Upper lobe of left lung (tissue), 4 donors: ENCODE data around the gene CUEDC1.
"Not testable (repeated sequence)": the region's sequence is repeated elsewhere in the genome, so short reads cannot be mapped to it uniquely, and the experiment has no call there.

Experiments used
- CTCF ChIP-seq, 6 experiments: fragments of 450-650 bp in 4 of 6; fragments of 200-600 bp in 2 of 6; sonication (generic) in 2 of 6; IDR thresholded peaks; one replicate each; pipeline ENCODE4 v1.5.1; 2016 to 2019; ENCODE audit warnings: antibody characterized with exemption in 6 of 6
- POLR2A ChIP-seq, 4 donors: fragments of 450-650 bp; IDR thresholded peaks; one replicate each; pipeline ENCODE4 v1.5.1; 2016 to 2017; ENCODE audit warnings: antibody characterized with exemption in 4 of 4, mild to moderate bottlenecking in 2 of 4
- POLR2AphosphoS5 ChIP-seq, 2 donors: sonication (generic); formaldehyde crosslinking; IDR thresholded peaks; one replicate each; pipeline ENCODE4 v1.5.1; 2017; ENCODE audit warnings: antibody characterized with exemption in 2 of 2

DNA sequence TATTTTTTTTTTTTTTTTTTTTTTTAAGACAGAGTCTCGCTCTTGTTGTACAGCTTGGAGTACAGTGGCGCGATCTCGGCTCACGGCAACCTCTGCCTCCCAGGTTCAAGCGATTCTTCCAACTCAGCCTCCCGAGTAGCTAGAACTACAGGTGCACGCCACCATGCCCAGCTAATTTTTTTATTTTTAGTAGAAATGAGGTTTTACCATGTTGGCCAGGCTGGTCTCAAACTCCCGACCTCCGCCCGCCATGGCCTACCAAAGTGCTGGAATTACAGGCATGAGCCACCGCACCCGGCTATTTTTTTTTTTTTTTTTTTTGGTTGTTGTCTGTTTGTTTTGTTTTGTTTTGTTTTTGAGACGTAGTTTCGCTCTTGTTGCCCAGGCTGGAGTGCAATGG lies 3.2 kb upstream of the CUEDC1 start:
- not testable (repeated sequence) for TF ChIP-seq POLR2AphosphoS5, POLR2A, CTCF (IDR thresholded peaks at IDR 0.05)
